GM06990 (cell line): ENCODE measurements around the gene TNFRSF21.
"Not testable (repeated sequence)": the region's sequence is repeated elsewhere in the genome, so short reads cannot be mapped to it uniquely, and the experiment has no call there.

Source experiments
- DNase-seq: peaks from one replicate; pipeline ENCODE4 v3.0.0-alpha.2; 2011; ENCODE audit not compliant: insufficient read length; ENCODE audit errors: extremely low read depth
- H3K27me3 ChIP-seq: replicated peaks from 2 replicates; pipeline ENCODE4 v1.6.0; 2011; ENCODE audit warnings: low read length; ENCODE audit not compliant: control insufficient read depth, insufficient read depth
- H3K36me3 ChIP-seq: 2 replicates; pipeline ENCODE4 v1.5.1; 2011; ENCODE audit warnings: low read length; ENCODE audit not compliant: control insufficient read depth, insufficient read depth
- H3K4me3 ChIP-seq: replicated peaks from 2 replicates; pipeline ENCODE4 v1.5.1; 2011; ENCODE audit warnings: low read depth, mild to moderate bottlenecking, control low read depth, low read length
- TF ChIP-seq, protein P1 (sequence below): IDR thresholded peaks from 2 replicates; pipeline ENCODE4 v1.5.1; 2011; ENCODE audit warnings: low read length, control low read depth, mild to moderate bottlenecking, inconsistent platforms; ENCODE audit not compliant: insufficient read depth, poor library complexity, severe bottlenecking

The TNFRSF21 gene

DNA sequence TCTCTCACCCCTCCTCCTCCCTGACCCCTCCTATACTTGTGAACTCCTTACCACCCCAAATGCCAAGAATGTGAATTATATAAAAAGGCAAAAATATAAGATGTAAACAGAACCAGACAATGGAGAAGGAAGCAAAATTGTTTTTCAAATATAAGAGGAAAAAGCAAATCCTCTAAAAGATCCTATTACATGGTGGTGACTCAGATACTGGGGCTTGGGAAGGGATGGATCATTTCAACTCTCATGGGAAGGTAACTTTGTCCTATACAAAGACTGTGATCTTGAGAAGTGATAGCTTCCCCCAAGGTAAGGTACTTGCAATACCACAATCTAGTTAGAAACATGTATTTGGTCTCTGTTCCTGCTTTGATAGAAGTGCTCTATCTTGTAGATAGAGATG, 24.6 kb upstream of the TNFRSF21 start:
- no peak overlapping the region for H3K4me3 ChIP-seq
- TF ChIP-seq, protein P1, sequence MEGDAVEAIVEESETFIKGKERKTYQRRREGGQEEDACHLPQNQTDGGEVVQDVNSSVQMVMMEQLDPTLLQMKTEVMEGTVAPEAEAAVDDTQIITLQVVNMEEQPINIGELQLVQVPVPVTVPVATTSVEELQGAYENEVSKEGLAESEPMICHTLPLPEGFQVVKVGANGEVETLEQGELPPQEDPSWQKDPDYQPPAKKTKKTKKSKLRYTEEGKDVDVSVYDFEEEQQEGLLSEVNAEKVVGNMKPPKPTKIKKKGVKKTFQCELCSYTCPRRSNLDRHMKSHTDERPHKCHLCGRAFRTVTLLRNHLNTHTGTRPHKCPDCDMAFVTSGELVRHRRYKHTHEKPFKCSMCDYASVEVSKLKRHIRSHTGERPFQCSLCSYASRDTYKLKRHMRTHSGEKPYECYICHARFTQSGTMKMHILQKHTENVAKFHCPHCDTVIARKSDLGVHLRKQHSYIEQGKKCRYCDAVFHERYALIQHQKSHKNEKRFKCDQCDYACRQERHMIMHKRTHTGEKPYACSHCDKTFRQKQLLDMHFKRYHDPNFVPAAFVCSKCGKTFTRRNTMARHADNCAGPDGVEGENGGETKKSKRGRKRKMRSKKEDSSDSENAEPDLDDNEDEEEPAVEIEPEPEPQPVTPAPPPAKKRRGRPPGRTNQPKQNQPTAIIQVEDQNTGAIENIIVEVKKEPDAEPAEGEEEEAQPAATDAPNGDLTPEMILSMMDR: no peak
- H3K27me3 ChIP-seq: no peaks in the 10 kb centered on the region; the same call in 1 of the 2 replicates
- no peaks in the 10 kb centered on the region for H3K36me3 ChIP-seq
- no peak for DNase-seq

DNA sequence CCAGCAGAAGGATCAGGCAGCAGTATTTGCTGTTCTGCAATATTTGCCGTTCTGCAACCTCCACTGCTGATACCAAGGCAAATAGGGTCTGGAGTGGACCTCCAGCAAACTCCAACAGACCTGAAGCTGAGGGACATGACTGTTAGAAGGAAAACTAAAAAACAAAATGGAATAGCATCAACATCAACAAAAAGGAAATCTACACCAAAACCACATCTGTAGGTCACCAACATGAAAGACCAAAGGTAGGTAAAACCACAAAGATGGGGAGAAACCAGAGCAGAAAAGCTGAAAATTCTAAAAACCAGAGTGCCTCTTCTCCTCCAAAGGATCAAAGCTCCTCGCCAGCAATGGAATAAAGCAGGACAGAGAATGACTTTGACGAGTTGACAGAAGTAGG, 18.9 kb upstream of the TNFRSF21 start:
- H3K27me3 ChIP-seq, H3K36me3 ChIP-seq, DNase-seq, H3K4me3 ChIP-seq: not testable (repeated sequence)

DNA sequence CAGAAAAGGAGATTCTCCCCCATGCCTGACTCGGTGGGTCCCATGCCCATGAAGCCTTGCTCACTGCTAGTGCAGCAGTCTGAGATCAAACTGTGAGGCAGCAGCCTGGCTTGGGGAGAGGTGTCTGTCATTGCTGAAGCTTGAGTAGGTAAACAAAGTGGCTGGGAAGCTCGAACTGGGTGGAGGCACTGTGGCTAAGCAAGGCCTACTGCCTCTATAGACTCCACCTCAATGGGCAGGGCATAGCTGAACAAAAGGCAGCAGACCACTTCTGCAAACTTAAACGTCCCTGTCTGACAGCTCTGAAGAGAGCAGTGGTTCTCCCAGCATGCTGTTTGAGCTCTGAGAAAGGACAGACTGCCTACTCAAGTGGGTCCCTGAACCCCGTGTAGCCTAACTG, 18.4 kb upstream of the TNFRSF21 start:
- not testable (repeated sequence) for H3K36me3 ChIP-seq, DNase-seq, H3K27me3 ChIP-seq, H3K4me3 ChIP-seq

- no peak overlapping the region for H3K4me3 ChIP-seq
- TF ChIP-seq, protein P1: no peak
- no peaks in the 10 kb centered on the region for H3K27me3 ChIP-seq
- H3K36me3 ChIP-seq: no peaks in the 10 kb centered on the region
- no peak for DNase-seq
Observed at GRCh38 chr6:47323887-47324286, 14.2 kb upstream of the TNFRSF21 start.

GRCh38 chr6:47323321-47323720, 13.6 kb upstream of the TNFRSF21 start:
- TF ChIP-seq, protein P1: no peak
- no peak for DNase-seq
- Histone ChIP-seq H3K4me3 (no peak overlapping the region), H3K27me3 (no peaks in the 10 kb centered on the region), H3K36me3 (no peaks in the 10 kb centered on the region)

DNA sequence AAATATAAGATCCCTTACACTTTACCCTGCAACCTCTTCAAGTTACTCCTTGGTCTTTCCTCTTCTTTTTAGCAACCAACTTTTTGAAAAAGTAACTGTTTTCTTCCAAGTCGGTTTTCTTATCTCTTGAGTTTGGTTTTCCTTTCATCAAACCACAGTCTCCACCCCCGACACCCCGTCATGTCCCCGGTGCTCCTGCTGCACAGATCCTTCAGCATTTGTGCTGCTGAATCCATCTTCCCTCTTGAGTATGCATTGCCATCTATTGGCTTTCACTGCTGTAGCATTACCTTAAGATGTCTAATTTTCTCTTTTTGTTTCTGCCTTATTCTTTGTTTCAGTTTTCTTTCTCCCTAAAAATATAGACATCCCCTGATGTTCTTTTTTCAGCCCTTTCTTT, 11.9 kb upstream of the TNFRSF21 start:
- no peak for DNase-seq
- Histone ChIP-seq H3K4me3 (no peak overlapping the region), H3K36me3 (no peaks in the 10 kb centered on the region), H3K27me3 (no peaks in the 10 kb centered on the region)
- TF ChIP-seq, protein P1: no peak

DNA sequence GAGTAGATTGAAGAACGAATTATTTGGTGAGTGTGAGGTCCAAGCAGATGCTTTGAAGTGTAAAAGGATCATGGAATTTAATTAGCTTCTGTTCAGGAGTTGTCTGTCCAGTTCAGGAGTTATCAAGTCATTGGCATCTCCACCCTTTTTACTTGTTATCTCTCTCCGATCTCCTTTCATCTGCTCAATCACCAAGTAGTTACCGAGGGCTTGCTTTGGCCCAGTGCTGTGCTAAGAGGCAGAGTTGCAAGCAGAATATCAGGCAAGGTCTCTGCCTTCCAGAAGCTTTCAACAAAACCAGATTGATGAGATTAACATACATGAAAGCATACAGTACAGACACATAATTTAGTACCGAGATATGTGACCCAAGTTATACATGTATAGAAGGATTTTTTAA, 10.2 kb upstream of the TNFRSF21 start:
- Histone ChIP-seq H3K4me3 (no peak overlapping the region), H3K36me3 (no peaks in the 10 kb centered on the region), H3K27me3 (no peaks in the 10 kb centered on the region; the same call in 1 of the 2 replicates)
- TF ChIP-seq, protein P1: no peak
- DNase-seq: no peak
